GM13977 (cell line): ENCODE results near the gene HTRA2.
A peak's percentile ranks its signal among the peaks of the same experiment; 100 is the strongest.

Source experiments
- DNase-seq: peaks from one replicate; pipeline ENCODE4 v3.0.0; 2012; ENCODE audit warnings: low spot score
- CTCF ChIP-seq: IDR thresholded peaks from 2 replicates; pipeline ENCODE4 v1.5.1; 2012; ENCODE audit warnings: mild to moderate bottlenecking, control low read depth; ENCODE audit not compliant: insufficient read depth; ENCODE audit errors: extremely low read depth, missing control alignments
- in situ Hi-C: fragments of 300-500 bp; cut with MboI; formaldehyde crosslinking; loops from one replicate; pipeline ENCODE4 v1.12.0; 2022; ENCODE audit warnings: low sequenced_read_pairs, low pct_unique_long_range_greater_than_20kb, mixed read lengths, inconsistent platforms; ENCODE audit not compliant: unreplicated experiment

HTRA2 gene

GRCh38 chr2:74566076-74566753 lies 36.5 kb downstream of the HTRA2 start:
- no peak for TF ChIP-seq CTCF
- in situ Hi-C loops = no loop called here
- DNase-seq = no peak

DNA sequence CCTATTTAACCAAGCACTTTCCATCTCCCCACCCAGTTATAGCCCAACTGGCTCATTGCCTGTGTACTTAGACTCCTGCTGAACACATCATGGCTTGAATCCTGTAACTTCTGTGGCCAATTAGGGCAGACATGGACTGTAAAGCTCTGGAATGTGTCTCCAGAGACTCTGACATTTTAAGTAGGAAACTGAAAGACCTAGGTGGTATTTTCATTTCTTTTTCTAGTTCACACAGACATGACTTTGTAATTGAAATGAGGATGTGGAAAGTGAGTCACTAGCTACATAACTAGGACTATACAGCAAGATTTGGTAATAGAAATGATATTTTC lies 37.0 kb downstream of the HTRA2 start:
- no peak for DNase-seq
- in situ Hi-C loops = no loop called here
- TF ChIP-seq CTCF = no peak

GRCh38 chr2:74567881-74568280 lies 38.1 kb downstream of the HTRA2 start:
- no peak for TF ChIP-seq CTCF
- no peak for DNase-seq
- in situ Hi-C loops = no loop called here

GRCh38 chr2:74569686-74570085 lies 40.0 kb downstream of the HTRA2 start:
- in situ Hi-C loops = no loop called here
- TF ChIP-seq CTCF = no peak
- DNase-seq = no peak

DNA sequence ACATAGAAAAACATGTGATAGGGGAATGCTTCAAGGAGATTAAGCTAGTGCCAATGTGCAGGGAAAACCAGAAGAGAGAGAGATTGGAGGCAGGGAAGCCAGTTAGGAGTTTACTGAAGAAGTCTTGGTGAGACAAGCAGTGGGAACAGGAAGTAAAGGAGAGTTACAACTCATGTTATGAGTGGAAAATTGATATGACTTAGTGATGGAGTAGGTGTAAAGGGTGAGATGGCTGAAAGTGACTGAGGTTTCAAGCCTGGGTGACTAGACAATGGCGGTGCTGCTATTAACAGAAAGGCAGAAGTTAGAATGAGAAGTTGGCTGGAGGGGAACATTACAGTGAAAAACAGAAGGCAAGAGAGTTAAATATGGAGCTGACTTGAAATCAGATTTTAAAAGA lies 41.3 kb downstream of the HTRA2 start:
- in situ Hi-C loops = no loop called here

DNA sequence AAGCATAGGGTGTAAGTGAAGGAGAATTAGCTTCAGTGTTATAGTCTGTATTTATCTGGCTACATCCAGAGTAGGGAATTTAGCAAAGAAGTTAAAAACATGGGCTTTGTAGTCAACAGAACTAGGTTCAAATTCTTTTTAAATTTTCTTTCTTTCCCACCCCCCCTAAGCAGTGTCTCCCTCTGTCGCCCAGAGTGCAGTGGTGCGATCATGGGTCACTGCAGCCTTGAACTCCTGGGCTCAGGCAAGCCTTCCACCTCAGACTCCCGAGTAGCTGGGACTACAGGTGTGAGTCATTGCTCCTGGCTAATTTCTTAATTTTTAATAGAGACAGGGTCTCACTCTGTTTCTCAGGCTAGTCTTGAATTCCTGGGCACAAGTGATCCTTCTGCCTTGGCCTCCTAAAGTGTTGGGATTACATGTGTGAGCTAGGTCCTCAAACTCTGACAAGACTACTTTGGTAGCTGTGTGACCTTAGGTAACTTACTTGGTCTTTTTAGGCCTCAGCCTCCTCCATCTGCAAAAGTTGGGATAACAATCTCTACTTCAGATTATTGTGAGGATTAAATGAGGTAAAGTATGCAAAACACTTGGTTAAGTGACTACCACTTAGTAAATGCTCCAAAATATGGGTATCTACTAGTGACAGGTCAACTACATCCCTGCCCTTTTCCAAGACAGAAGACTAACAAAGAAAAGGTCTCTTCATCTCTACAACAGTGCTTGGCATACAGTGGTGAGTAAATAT lies 42.6 kb downstream of the HTRA2 start:
- in situ Hi-C loops = no loop called here

More for the DNA sequence above, 41.3 kb downstream of the HTRA2 start:
- peak; percentile 73 for DNase-seq
- TF ChIP-seq CTCF = no peak

More for the DNA sequence above, 42.6 kb downstream of the HTRA2 start:
- DNase-seq = no peak
- peak; percentile 58 for TF ChIP-seq CTCF
